Neural progenitor cell (in vitro differentiated cells): ENCODE measurements around the gene ARF6.
"Not testable (repeated sequence)": the region's sequence is repeated elsewhere in the genome, so short reads cannot be mapped to it uniquely, and the experiment has no call there.

Source experiments
- CTCF ChIP-seq: fragments of 200-600 bp; sonication (generic); IDR thresholded peaks from 2 replicates; pipeline ENCODE4 v1.5.1; 2017; ENCODE audit warnings: antibody characterized with exemption, mild to moderate bottlenecking
- EZH2 ChIP-seq: fragments of 200-600 bp; sonication (generic); IDR thresholded peaks from 2 replicates; pipeline ENCODE4 v1.6.1; 2017; ENCODE audit warnings: antibody characterized with exemption, mild to moderate bottlenecking, moderate library complexity
- EZH2phosphoT487 ChIP-seq: fragments of 200-600 bp; sonication (generic); IDR thresholded peaks from 2 replicates; pipeline ENCODE4 v1.6.1; 2017; ENCODE audit warnings: antibody characterized with exemption

- not testable (repeated sequence) for TF ChIP-seq CTCF, EZH2, EZH2phosphoT487
These were observed 19.3 kb upstream of the ARF6 start for GRCh38 chr14:49873548-49873947.
